ENCODE measurements around the gene SHISA6. TPM values are rescaled to one million over a fixed set of nuclear protein-coding genes. Genes with fewer than 3 reads are reported as not detected.

The SHISA6 gene
- polyA plus RNA-seq, 1 donor (not counting 4 experiments of a cell fraction or from before 2014, with no cell fraction given) = 2.2 TPM

- no peak for DNase-seq (ENCODE audit: low read depth, low spot score)
- no peak overlapping the region for H2AFZ ChIP-seq (ENCODE audit: control insufficient read depth, low read length)
- H3K9me3 ChIP-seq (ENCODE audit: control insufficient read depth, low read depth, low read length) = no peaks in the 10 kb centered on the region
- H3K36me3 ChIP-seq (ENCODE audit: control insufficient read depth in 2 of 2, extremely low read depth in 1 of 2, insufficient read depth in 2 of 2, low read length in 2 of 2) = no peaks in the 10 kb centered on the region
- no peak overlapping the region for H3K4me2 ChIP-seq (ENCODE audit: control insufficient read depth, extremely low read depth, insufficient read depth, low read depth, low read length)
- H3K27ac ChIP-seq (ENCODE audit: control insufficient read depth, insufficient read depth, low read length) = no peak overlapping the region
- H4K20me1 ChIP-seq (ENCODE audit: control insufficient read depth, extremely low read depth, insufficient read depth, low read length) = no peaks in the 10 kb centered on the region
- no peak for FAIRE-seq
- dilution Hi-C loops (cut with MboI; ENCODE audit: extremely low pct_ligation_motif_present, low sequenced_read_pairs) = no loop called here
- no peaks in the 10 kb centered on the region for H3K27me3 ChIP-seq (ENCODE audit: control insufficient read depth, extremely low read depth, insufficient read depth, low read length)
- no peak overlapping the region for H3K9ac ChIP-seq (ENCODE audit: control insufficient read depth, extremely low read depth, insufficient read depth, low read length)
- H3K79me2 ChIP-seq (ENCODE audit: control insufficient read depth, insufficient read depth, low read length) = no peaks in the 10 kb centered on the region
- H3K4me1 ChIP-seq (ENCODE audit: control insufficient read depth, extremely low read depth, insufficient read depth, low read length) = no peaks in the 10 kb centered on the region
- TF ChIP-seq CTCF (optimal IDR thresholded peaks at IDR 0.05 in 1 of 3, IDR thresholded peaks at IDR 0.05 in 1 of 3, conservative IDR thresholded peaks at IDR 0.05 in 1 of 3; ENCODE audit: extremely low read depth in 1 of 3, insufficient read depth in 2 of 3, low read length in 3 of 3) (no peak), EZH2 (IDR thresholded peaks at IDR 0.05; ENCODE audit: low read length) (no peak)
- no peak overlapping the region for H3K4me3 ChIP-seq (ENCODE audit: control insufficient read depth in 2 of 3, extremely low read depth in 1 of 3, insufficient read depth in 2 of 3, low read depth in 1 of 3, low read length in 3 of 3)
- H3K9me1 ChIP-seq (ENCODE audit: control insufficient read depth, extremely low read depth, insufficient read depth, low read length) = no peaks in the 10 kb centered on the region
Measured at GRCh38 chr17:11389583-11389982, 148.6 kb downstream of the SHISA6 start.

- H3K36me3 ChIP-seq (ENCODE audit: control insufficient read depth in 2 of 2, extremely low read depth in 1 of 2, insufficient read depth in 2 of 2, low read length in 2 of 2) = no peaks in the 10 kb centered on the region
- no peaks in the 10 kb centered on the region for H3K79me2 ChIP-seq (ENCODE audit: control insufficient read depth, insufficient read depth, low read length)
- no peaks in the 10 kb centered on the region for H4K20me1 ChIP-seq (ENCODE audit: control insufficient read depth, extremely low read depth, insufficient read depth, low read length)
- H3K9me3 ChIP-seq (ENCODE audit: control insufficient read depth, low read depth, low read length) = no peaks in the 10 kb centered on the region
- H3K4me1 ChIP-seq (ENCODE audit: control insufficient read depth, extremely low read depth, insufficient read depth, low read length) = no peaks in the 10 kb centered on the region
- no peaks in the 10 kb centered on the region for H3K27me3 ChIP-seq (ENCODE audit: control insufficient read depth, extremely low read depth, insufficient read depth, low read length)
- H3K9ac ChIP-seq (ENCODE audit: control insufficient read depth, extremely low read depth, insufficient read depth, low read length) = no peak overlapping the region
- no peak overlapping the region for H3K4me3 ChIP-seq (ENCODE audit: control insufficient read depth in 2 of 3, extremely low read depth in 1 of 3, insufficient read depth in 2 of 3, low read depth in 1 of 3, low read length in 3 of 3)
- no peaks in the 10 kb centered on the region for H3K9me1 ChIP-seq (ENCODE audit: control insufficient read depth, extremely low read depth, insufficient read depth, low read length)
- dilution Hi-C loops (cut with MboI; ENCODE audit: extremely low pct_ligation_motif_present, low sequenced_read_pairs) = no loop called here
- no peak overlapping the region for H3K27ac ChIP-seq (ENCODE audit: control insufficient read depth, insufficient read depth, low read length)
- DNase-seq (ENCODE audit: low read depth, low spot score) = no peak
- FAIRE-seq = no peak
- no peak for TF ChIP-seq CTCF (optimal IDR thresholded peaks at IDR 0.05 in 1 of 3, IDR thresholded peaks at IDR 0.05 in 1 of 3, conservative IDR thresholded peaks at IDR 0.05 in 1 of 3; ENCODE audit: extremely low read depth in 1 of 3, insufficient read depth in 2 of 3, low read length in 3 of 3)
- no peak for TF ChIP-seq EZH2 (IDR thresholded peaks at IDR 0.05; ENCODE audit: low read length)
- H3K4me2 ChIP-seq (ENCODE audit: control insufficient read depth, extremely low read depth, insufficient read depth, low read depth, low read length) = no peak overlapping the region
- H2AFZ ChIP-seq (ENCODE audit: control insufficient read depth, low read length) = no peak overlapping the region
Measured at GRCh38 chr17:11391134-11391533, 150.1 kb downstream of the SHISA6 start.
